Adipocyte (in vitro differentiated cells): Measurements from ENCODE around the gene GNA14.
"Not testable (repeated sequence)": the region's sequence is repeated elsewhere in the genome, so short reads cannot be mapped to it uniquely, and the experiment has no call there.

Source experiments
- DNase-seq: peaks from one replicate; pipeline ENCODE4 v3.0.0-alpha.2; 2015; ENCODE audit warnings: low read depth
- H3K27me3 ChIP-seq: replicated peaks from 2 replicates; pipeline ENCODE4 v1.7.0; 2013; ENCODE audit warnings: mild to moderate bottlenecking, low read length, moderate library complexity; ENCODE audit not compliant: control insufficient read depth, insufficient read depth
- H3K36me3 ChIP-seq: 2 replicates; pipeline ENCODE4 v1.7.0; 2013; ENCODE audit warnings: low read length, mild to moderate bottlenecking, moderate library complexity; ENCODE audit not compliant: control insufficient read depth, insufficient read depth, severe bottlenecking
- H3K4me1 ChIP-seq: 2 replicates; pipeline ENCODE4 v1.7.0; 2013; ENCODE audit warnings: mild to moderate bottlenecking, low read length, moderate library complexity; ENCODE audit not compliant: control insufficient read depth, insufficient read depth
- H3K4me3 ChIP-seq: 2 replicates; pipeline ENCODE4 v1.7.0; 2013; ENCODE audit warnings: mild to moderate bottlenecking, low read length, moderate library complexity
- H3K9ac ChIP-seq: 2 replicates; pipeline ENCODE4 v1.7.0; 2013; ENCODE audit warnings: mild to moderate bottlenecking, low read length, moderate library complexity
- H3K9me3 ChIP-seq: 2 replicates; pipeline ENCODE4 v1.7.0; 2013; ENCODE audit warnings: mild to moderate bottlenecking, low read length, moderate library complexity; ENCODE audit not compliant: control insufficient read depth

The GNA14 gene

GRCh38 chr9:77648234-77649108 lies at the start of gene GNA14:
GNA14 (minus strand) TSS chr9:77648322; CDS start chr9:77647793, 529 bp downstream.
- H3K36me3 ChIP-seq = no peaks in the 10 kb centered on the region
- H3K27me3 ChIP-seq = no peaks in the 10 kb centered on the region
- peak within 1 kb of the TSS; percentile 84 for H3K4me3 ChIP-seq
- H3K9me3 ChIP-seq = no peaks in the 10 kb centered on the region
- peaks cover 8% of the 10 kb centered on the region for H3K4me1 ChIP-seq
- peak within 1 kb of the TSS; percentile 77 for H3K9ac ChIP-seq
- peak; percentile 9 for DNase-seq

DNA sequence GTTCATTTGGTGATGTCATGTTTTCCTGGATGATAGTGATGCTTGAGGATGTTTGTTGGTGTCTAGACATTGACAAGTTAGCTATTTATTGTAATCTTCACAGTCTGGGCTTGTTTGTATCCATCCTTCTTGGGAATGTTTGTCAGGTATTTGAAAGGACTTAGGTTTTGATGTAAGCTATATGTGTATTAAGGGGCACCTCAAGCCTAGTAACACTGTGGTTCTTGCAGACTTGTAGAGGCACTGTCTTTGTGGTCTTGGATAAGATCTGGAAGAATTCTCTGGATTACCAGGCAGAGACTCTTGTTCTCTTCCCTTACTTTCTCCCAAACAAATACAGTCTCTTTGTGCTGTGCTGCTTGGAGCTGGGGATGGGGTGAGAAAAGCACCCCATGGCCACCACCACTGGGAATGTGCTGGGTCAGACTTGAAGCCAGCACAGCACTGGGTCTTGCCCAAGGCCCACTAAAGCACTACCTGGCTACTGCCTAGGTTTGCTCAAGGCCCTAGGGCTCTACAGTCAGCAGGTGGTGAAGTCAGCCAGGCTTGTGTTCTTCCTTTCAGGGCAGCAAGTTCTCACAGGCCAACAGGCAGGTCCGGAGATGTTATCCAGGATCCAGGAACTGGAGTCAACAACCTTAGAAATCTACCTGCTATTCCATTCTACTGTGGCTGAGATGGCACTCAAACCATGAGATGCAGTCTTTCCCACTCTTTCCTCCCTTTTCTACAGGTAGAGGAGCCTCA lies 49.3 kb upstream of the GNA14 start:
- no peaks in the 10 kb centered on the region for H3K36me3 ChIP-seq
- no peaks in the 10 kb centered on the region for H3K4me1 ChIP-seq
- H3K27me3 ChIP-seq = no peaks in the 10 kb centered on the region
- no peak for DNase-seq
- no peak overlapping the region for H3K9ac ChIP-seq
- peaks cover 10% of the 10 kb centered on the region for H3K9me3 ChIP-seq
- H3K4me3 ChIP-seq = no peak overlapping the region

GRCh38 chr9:77690723-77691122 lies 42.6 kb upstream of the GNA14 start:
- not testable (repeated sequence) for H3K36me3 ChIP-seq, H3K4me3 ChIP-seq, H3K27me3 ChIP-seq, H3K9me3 ChIP-seq, H3K9ac ChIP-seq, H3K4me1 ChIP-seq, DNase-seq

GRCh38 chr9:77690119-77690518 lies 42.0 kb upstream of the GNA14 start:
- not testable (repeated sequence) for H3K36me3 ChIP-seq, DNase-seq, H3K9me3 ChIP-seq, H3K9ac ChIP-seq, H3K4me1 ChIP-seq, H3K27me3 ChIP-seq, H3K4me3 ChIP-seq

GRCh38 chr9:77687737-77688136 lies 39.6 kb upstream of the GNA14 start:
- not testable (repeated sequence) for H3K9me3 ChIP-seq, H3K4me3 ChIP-seq, H3K4me1 ChIP-seq, H3K9ac ChIP-seq, DNase-seq, H3K27me3 ChIP-seq, H3K36me3 ChIP-seq

DNA sequence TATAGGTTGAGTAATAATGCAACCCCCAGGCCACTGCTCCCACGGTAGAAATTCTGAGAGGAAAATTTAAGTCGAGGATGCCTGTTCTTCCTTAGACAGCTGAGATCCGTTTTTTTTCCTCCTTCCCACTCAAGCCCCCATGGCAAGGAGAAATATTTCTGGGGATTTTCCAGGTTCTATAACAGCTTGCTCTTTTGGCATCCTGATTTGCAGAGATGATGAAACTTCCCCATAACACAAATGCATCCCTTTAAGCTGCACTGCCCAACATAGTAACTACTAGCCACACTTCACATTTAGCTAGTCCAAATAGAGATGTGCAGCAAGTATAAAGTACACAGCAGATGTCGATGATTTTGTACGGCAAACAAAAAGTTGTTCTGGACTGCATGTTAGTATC lies 32.5 kb upstream of the GNA14 start:
- Histone ChIP-seq H3K9ac (no peak overlapping the region), H3K9me3 (no peaks in the 10 kb centered on the region), H3K4me3 (no peak overlapping the region), H3K27me3 (no peaks in the 10 kb centered on the region), H3K4me1 (peaks cover 23% of the 10 kb centered on the region), H3K36me3 (no peaks in the 10 kb centered on the region)
- no peak for DNase-seq

DNA sequence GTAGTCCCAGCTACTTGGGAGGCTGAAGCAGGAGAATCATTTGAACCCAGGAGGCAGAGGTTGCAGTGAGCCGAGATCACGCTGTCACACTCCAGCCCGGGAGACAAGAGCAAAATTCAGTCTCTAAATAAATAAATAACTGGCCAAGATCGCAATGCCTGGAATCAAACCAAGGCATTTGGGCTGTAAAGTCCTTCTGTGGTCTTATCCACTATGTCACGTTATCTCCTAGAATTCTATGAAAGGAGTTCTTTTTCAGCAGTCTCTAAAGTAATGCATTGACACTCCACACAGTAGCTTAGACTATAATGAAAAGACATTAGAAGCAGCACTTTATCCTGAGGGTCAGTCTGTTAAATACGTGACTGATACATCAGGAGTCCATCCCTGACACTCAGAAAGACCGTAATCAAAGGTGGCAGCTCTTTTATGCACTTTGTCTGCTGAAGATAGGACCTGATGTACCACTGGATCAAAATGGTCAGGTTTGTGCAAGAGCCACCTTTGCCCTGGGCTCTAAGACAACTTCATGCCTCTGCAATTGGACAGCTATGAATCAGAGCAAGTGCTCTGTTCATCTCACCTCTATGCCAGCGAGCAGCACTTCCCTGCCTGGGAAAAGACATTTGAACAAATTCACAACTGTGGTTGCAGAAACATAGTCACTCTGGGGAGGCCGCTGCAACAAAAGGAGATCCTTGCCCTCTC lies 31.7 kb upstream of the GNA14 start:
- no peak overlapping the region for H3K9ac ChIP-seq
- peaks cover 23% of the 10 kb centered on the region for H3K4me1 ChIP-seq
- no peaks in the 10 kb centered on the region for H3K27me3 ChIP-seq
- no peaks in the 10 kb centered on the region for H3K9me3 ChIP-seq
- H3K36me3 ChIP-seq = no peaks in the 10 kb centered on the region
- DNase-seq = no peak
- H3K4me3 ChIP-seq = no peak overlapping the region

DNA sequence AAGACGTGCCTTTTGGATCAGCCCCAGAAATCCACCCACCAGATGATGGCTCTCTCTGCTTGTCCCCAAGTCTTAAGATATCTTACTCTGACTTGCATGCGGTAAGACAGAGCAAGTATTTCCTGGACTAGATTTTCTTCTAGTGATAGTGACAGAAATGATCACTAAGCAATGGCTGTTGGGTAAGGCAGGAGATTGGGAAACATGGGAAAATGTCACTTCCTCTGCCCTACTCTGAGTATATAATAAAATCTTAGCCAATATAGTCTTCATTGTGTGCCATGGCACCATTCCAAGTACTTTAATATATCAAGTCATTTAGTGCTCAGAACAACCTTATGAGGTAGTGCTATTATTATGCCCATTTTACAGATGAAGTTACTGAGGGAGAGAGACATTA lies 31.0 kb upstream of the GNA14 start:
- Histone ChIP-seq H3K4me3 (no peak overlapping the region), H3K36me3 (no peaks in the 10 kb centered on the region), H3K9ac (no peak overlapping the region), H3K4me1 (peaks cover 23% of the 10 kb centered on the region), H3K27me3 (no peaks in the 10 kb centered on the region), H3K9me3 (no peaks in the 10 kb centered on the region)
- no peak for DNase-seq

GRCh38 chr9:77677957-77678535 lies 29.9 kb upstream of the GNA14 start:
- Histone ChIP-seq H3K36me3 (no peaks in the 10 kb centered on the region), H3K4me3 (no peak overlapping the region), H3K27me3 (no peaks in the 10 kb centered on the region), H3K9me3 (no peaks in the 10 kb centered on the region), H3K9ac (no peak overlapping the region), H3K4me1 (peaks cover 27% of the 10 kb centered on the region)
- no peak for DNase-seq

DNA sequence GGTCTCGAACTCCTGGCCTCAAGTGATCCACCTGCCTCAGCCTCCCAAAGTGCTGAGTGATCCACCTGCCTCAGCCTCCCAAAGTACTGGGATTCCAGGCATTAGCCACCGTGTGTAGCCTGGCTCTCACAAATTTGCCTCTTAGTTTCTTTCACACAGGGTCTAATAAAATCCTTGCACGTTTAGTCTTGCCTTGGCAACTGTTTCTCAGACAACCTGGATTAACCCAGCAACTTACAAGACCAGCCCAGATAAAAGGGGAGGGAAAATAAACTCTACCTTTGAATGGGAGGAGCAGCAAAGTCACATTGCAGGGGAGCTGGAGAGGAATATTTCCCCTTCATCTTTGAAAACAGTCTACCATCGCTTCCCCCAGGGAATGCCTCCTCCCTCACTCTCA lies 29.3 kb upstream of the GNA14 start:
- DNase-seq = no peak
- H3K36me3 ChIP-seq = no peaks in the 10 kb centered on the region
- H3K4me1 ChIP-seq = peaks cover 27% of the 10 kb centered on the region
- no peak overlapping the region for H3K4me3 ChIP-seq
- H3K9me3 ChIP-seq = no peaks in the 10 kb centered on the region
- H3K27me3 ChIP-seq = no peaks in the 10 kb centered on the region
- H3K9ac ChIP-seq = no peak overlapping the region
